ENCODE results near the gene ARL14EP.

Gene ARL14EP

GRCh38 chr11:30326906-30327305, 4.0 kb downstream of the ARL14EP start:
- no peak for DNase-seq (ENCODE audit: low spot score)

GRCh38 chr11:30328681-30329080, 5.8 kb downstream of the ARL14EP start:
- DNase-seq (ENCODE audit: low spot score), result peak; percentile 38

GRCh38 chr11:30329150-30329940, 6.4 kb downstream of the ARL14EP start:
- no peak for DNase-seq (ENCODE audit: low spot score)

GRCh38 chr11:30333405-30333804, 10.5 kb downstream of the ARL14EP start:
- no peak for DNase-seq (ENCODE audit: low spot score)

DNA sequence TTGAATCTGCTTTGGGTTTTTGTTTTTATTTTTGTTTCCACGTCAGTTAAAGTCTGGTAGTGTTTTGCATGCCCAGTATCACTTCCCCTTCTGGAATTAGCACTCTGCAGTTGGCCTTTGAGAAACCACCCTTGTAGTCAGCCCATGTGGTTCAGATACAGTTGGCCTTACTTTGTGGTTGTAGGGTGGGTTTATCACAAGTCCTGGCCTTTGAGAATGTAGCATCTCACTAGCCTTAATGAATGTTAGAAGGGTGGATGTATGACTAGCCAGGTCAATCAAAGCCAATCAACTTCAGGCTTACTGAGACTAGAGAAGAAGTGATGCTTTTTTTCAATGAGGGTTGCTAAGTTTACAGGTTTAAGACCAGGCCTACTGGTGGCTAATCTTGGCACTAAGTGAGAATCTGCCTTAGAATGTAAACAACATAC, 19.8 kb downstream of the ARL14EP start:
- no peak for DNase-seq (ENCODE audit: low spot score)

DNA sequence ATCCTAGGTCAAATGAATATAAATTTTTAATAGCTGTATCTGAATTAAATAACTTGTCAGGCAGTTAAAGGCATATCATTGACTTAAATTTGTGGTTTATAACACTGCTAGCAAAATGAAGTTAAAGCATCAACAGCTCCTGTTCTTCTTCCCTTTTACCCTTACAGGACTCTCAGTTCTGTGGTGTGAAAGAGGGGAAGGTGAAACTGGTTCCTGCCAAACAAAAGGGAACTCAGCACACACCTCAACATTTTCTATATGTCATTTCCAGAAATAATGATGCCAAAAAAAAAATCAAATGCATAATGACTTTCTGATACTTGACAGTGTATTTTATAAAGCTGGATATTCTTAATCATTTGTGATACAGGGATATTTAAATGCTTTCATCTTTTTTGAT, 21.2 kb downstream of the ARL14EP start:
- no peak for DNase-seq (ENCODE audit: low spot score)

DNA sequence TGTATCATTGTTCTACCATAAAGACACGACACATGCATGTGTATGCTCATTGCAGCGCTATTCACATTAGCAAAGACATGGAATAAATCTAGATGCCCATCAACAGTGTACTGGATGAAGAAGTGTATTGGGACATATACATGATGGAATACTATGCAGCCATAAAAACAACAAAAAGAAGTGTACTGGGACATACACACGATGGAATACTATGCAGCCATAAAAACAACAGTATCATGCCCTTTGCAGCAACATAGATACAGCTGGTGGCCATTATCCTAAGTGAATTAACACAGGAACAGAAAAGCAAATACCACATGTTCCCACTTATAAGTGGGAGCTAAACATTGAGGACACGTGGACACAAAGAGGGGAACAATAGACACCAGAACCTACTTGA, 22.7 kb downstream of the ARL14EP start:
- no peak for DNase-seq (ENCODE audit: low spot score)

DNA sequence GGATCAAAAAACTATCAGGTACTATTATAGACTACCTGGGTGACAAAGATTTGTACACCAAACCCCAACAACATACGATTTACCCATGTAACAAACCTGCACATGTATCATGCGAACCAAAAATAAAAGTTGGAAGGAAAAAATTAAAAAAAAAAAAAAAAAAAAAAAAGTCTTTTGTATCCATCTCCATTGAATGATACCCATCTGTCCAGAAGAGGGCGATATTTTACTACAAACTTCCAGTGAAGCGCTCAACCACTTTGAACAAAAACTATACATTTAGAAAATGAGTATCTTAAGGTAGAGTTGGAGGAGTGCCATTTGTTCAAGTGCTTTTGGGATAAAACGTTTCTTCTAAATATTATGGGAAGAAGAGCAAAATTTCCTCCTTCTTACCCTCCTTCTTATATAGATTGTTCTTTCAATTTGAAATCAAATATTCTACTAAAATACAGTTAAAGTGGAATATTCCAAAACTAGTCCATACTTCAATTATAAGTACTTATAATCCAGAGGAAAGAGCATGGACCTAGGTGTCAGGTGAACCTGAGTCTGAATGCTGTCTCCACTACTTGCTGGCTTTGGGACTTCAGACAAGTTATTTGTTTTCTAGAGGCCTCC, 23.3 kb downstream of the ARL14EP start:
- peak; percentile 39 for DNase-seq (ENCODE audit: low spot score)

DNA sequence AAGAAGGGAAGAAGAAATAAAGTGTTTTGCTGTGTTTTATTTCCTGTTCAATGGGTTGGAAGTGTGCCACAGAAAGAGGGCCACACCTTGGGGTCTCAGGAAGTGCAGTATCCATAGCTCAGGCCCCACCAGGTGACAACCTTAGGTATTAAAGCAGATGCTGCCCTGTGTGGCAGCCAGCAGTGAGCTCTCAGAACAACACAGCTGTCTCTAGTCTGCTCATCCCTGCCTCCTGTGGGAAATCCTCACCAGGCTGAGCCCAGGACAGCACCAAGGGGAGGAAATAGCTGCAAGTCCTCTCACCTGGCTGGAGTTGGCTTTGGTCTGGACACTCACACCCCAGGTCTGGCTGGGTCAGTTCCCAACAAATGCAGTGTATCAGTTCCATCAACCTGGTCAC, 25.1 kb downstream of the ARL14EP start:
- no peak for DNase-seq (ENCODE audit: low spot score)

DNA sequence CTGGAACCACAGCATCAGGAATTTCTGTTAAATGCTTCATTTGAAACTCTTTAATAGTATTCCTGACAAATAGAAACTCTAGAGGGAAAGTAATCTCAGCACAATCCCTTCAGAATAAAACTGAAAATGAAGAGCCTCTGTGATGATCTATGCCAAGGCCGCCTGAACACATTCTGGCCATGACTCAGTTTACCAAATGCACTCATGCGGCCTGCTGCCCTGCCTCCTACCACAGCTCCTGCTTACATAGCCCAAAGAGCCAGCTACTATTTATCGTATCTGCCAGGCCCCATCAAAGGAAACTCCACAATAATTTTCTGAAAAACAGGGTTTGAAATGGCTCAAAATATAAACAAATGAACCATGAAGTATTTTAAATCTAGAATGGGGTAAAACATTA, 27.0 kb downstream of the ARL14EP start:
- no peak for DNase-seq (ENCODE audit: low spot score)

DNA sequence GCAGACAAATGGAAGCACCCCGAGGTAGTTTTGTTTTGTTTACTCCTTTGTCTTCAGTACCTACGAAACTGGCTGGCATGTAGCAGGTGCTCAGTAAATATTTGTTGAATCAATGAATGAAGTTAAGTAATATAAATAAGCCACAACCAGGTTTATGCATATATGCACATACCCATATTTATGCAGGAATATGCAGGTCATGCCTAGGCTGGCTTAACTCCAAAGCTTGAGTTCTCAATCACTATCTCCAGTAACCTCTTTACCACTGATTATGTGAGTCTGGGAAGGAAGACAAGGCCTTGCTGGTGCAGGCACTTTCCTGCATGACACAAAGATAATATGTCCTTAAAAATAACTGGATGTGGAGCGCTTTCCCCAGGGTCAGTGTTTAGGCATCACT, 27.5 kb downstream of the ARL14EP start:
- no peak for DNase-seq (ENCODE audit: low spot score)

GRCh38 chr11:30351061-30351460, 28.2 kb downstream of the ARL14EP start:
- no peak for DNase-seq (ENCODE audit: low spot score)

- no peak for DNase-seq (ENCODE audit: low spot score)
These were observed 33.5 kb downstream of the ARL14EP start for GRCh38 chr11:30356391-30356790.

- DNase-seq (ENCODE audit: low spot score), result no peak
These were observed 35.0 kb downstream of the ARL14EP start for GRCh38 chr11:30357872-30358271.

- no peak for DNase-seq (ENCODE audit: low spot score)
These were observed 35.6 kb downstream of the ARL14EP start for GRCh38 chr11:30358536-30358935.

DNA sequence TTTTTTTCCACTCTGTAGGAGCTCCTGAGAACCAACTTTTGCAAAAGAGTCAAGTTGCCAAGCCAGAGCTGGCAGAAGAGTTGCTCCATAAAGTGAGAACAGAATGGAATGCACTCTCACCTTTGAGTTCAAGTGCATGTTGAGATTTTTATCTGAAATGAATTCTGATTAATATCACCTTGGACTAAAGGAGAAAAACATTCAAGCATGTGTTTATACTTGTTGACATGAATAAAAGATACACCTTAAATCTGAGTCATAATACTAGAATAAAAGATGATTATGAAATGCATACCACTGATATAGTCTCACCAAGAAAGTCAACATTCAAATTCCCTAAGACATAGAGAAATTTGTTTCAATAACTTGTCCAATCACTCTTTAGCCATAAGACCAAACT, 37.8 kb downstream of the ARL14EP start:
- DNase-seq (ENCODE audit: low spot score), result no peak

GRCh38 chr11:30364139-30364836, 41.4 kb downstream of the ARL14EP start:
- DNase-seq (ENCODE audit: low spot score), result no peak

- no peak for DNase-seq (ENCODE audit: low spot score)
These were observed 42.1 kb downstream of the ARL14EP start for GRCh38 chr11:30364837-30365482.

- no peak for DNase-seq (ENCODE audit: low spot score)
These were observed 43.1 kb downstream of the ARL14EP start for GRCh38 chr11:30365793-30366517.

- DNase-seq (ENCODE audit: low spot score), result no peak
These were observed 45.5 kb downstream of the ARL14EP start for GRCh38 chr11:30368394-30368793.

GRCh38 chr11:30370164-30370563, 47.3 kb downstream of the ARL14EP start:
- no peak for DNase-seq (ENCODE audit: low spot score)

DNA sequence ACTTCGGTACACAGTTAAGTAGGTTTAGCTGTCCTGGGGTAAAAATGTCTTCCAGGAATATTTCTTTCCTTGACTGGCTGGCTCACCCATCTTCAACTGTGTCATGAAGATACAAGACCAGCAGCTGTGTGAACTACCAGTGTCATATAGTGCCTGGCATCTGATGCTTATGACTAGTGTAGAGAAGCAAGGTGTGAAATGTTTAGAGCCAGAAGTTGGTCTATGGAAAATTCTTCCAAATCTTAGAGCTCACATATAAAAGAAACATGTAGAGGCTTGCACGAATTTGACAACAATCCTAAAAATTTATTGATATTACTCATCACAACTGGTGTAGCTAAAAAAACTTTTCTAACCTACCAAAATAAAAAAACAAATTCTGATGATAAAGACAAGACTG, 54.4 kb downstream of the ARL14EP start:
- no peak for DNase-seq (ENCODE audit: low spot score)

Data from AG20443 (cell line).